Measurements from ENCODE around the gene TRIO.

TRIO gene

DNA sequence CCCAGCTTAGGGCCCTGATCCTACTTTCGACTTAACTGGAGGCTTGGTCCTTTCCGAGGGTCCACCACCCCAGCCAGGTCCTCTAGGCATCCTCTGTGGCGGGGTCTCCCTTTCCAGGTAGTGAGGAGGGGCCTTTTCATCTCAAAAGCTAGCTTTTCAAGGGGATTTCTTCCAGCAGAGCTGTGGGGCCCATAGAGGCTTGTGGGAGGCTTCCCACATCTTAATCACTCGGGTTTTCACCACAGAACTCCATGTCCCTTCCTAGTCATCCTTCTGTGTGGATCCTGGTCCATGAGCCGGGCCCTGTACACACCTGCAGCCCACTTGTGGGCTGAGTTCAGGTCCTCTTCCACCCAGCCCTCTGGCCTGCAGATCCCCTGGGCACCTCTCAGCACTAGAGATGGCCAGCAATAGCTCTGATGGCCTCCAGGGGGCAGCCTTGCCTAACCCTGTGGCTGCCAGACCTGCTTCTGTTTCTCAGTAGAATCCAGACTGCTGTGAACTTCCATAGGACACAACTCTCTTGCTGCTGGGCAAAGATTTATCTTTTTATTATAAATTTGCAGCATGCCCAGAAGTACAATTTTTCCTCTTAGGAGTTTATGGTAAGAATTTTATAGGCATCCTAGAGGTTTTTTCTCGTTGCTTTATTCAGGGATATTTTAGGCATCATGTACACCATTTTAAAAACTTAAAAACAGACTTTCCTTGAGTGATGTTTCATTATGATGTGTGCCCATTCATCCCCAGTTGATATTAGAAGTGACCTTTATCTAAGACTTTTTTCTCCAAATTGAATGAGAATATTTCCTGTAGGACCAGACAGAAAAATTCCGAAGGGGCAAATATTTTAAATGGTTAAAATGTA is 208.9 kb downstream of the TRIO start:
- Histone ChIP-seq H3K36me3 (ENCODE audit: insufficient read depth, low read length) (peaks cover 4% of the 10 kb centered on the region), H3K9me3 (ENCODE audit: low read length) (no peaks in the 10 kb centered on the region), H3K27me3 (ENCODE audit: control insufficient read depth in 1 of 2, insufficient read depth in 2 of 2, low read length in 2 of 2) (no peaks in the 10 kb centered on the region), H3K9ac (ENCODE audit: low read length) (no peak overlapping the region), H3K27ac (ENCODE audit: low read depth, low read length) (no peak overlapping the region), H3K4me3 (ENCODE audit: low read depth in 1 of 2, low read length in 2 of 2) (no peak overlapping the region), H3K4me1 (ENCODE audit: insufficient read depth, low read length) (peaks cover 26% of the 10 kb centered on the region)

DNA sequence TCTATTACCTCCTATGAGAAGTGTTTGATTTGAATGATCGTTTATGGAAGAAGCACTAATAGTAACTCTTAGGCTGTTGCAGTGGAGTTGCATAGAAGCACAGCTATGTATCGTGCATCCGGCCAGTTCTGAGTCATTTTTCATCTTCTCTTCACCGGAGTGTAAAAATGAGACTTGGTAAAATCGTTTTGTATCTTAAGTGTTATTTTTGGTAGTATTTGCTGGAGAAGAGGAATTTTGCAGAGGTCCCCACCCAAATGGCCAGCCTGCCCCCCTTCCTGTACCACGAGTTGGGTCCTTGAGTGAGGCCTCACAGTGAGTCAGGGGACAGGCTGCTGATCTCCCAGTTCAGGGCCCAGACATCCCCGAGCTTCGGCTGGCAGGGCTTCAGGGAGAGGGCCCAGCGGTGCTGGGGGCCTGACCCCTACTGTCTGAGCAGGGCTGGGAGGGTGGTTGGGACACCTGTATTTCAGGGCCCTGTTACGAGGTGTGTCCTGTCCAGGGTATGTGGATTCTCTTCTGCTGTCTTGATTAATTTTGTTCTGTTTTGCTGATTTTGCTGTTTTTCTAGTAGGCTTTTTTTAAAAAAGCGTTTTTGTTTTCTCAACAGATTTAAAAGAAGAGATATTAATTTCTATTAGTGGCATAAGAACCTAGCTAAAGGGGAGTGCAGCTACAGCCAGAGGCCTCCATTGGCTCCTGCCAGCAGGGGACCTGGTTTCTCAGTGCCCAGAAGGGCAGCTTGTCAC is 210.8 kb downstream of the TRIO start:
- Histone ChIP-seq H3K9ac (ENCODE audit: low read length) (no peak overlapping the region), H3K36me3 (ENCODE audit: insufficient read depth, low read length) (peaks cover 8% of the 10 kb centered on the region), H3K4me1 (ENCODE audit: insufficient read depth, low read length) (peaks cover 20% of the 10 kb centered on the region), H3K9me3 (ENCODE audit: low read length) (no peaks in the 10 kb centered on the region), H3K27me3 (ENCODE audit: control insufficient read depth in 1 of 2, insufficient read depth in 2 of 2, low read length in 2 of 2) (no peaks in the 10 kb centered on the region), H3K27ac (ENCODE audit: low read depth, low read length) (no peak overlapping the region), H3K4me3 (ENCODE audit: low read depth in 1 of 2, low read length in 2 of 2) (no peak overlapping the region)

DNA sequence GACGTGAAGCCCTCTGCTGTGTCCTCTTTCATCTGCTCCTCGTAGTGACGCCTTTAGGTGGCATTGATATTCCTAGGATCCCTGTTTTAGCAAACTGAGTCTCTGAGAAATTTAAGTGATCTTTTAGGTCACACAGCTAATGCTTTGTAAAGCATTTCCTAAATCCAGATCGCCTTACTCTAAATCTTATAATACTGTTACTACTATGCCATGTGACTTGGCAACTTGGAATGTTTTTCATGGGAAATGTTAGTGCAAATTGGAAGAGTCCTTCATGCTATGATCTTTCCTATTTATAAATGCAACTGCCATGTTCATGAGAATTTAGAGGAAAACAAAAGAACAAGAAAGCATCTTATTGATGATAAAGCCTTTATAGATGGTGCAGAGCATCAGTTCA is 212.2 kb downstream of the TRIO start:
- H3K9ac ChIP-seq (ENCODE audit: low read length), result no peak overlapping the region
- no peak overlapping the region for H3K27ac ChIP-seq (ENCODE audit: low read depth, low read length)
- H3K4me1 ChIP-seq (ENCODE audit: insufficient read depth, low read length), result peaks cover 20% of the 10 kb centered on the region
- no peak overlapping the region for H3K4me3 ChIP-seq (ENCODE audit: low read depth in 1 of 2, low read length in 2 of 2)
- H3K9me3 ChIP-seq (ENCODE audit: low read length), result no peaks in the 10 kb centered on the region
- H3K27me3 ChIP-seq (ENCODE audit: control insufficient read depth in 1 of 2, insufficient read depth in 2 of 2, low read length in 2 of 2), result no peaks in the 10 kb centered on the region
- H3K36me3 ChIP-seq (ENCODE audit: insufficient read depth, low read length), result peaks cover 20% of the 10 kb centered on the region

DNA sequence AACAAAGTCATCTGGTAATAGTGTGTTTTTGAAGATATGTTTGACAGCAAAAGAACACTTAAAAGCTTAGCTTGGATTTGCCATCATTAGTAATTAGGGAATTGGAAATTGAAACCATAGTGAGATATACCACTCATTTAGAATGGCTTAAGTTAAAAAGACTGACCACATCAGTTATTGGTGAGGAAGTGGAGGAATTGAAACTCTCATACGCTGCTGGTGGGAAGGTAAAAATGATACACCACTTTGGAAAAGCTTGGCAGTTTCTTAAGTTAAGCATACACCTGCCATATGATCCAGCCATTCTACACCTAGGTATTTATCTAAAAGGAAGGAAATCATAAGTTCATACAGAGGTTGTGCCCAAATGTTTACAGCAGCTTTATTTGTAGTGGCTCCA is 213.2 kb downstream of the TRIO start:
- Histone ChIP-seq H3K36me3 (ENCODE audit: insufficient read depth, low read length) (peaks cover 25% of the 10 kb centered on the region), H3K27me3 (ENCODE audit: control insufficient read depth in 1 of 2, insufficient read depth in 2 of 2, low read length in 2 of 2) (no peaks in the 10 kb centered on the region)

DNA sequence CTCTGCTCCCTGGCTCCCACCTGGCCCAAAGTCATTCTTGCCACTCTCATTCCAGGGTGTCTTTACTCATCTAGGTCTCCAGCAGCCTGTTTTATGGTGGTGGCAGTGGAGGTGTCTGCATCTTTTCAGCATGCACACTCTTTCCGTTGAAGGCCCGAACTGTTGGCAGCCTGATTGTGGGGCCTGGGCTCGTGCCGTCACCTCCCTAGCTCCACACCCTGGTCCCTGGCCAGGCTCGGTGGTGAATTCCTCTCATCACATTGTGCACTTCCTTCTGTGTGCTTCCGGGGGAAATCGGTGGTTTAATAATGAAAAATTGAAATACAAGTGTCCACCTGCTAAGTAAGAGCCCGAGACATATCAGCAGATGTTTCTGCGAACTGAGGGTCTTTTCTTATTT is 214.3 kb downstream of the TRIO start:
- Histone ChIP-seq H3K27me3 (ENCODE audit: control insufficient read depth in 1 of 2, insufficient read depth in 2 of 2, low read length in 2 of 2) (no peaks in the 10 kb centered on the region), H3K36me3 (ENCODE audit: insufficient read depth, low read length) (peaks cover 25% of the 10 kb centered on the region), H3K4me1 (ENCODE audit: insufficient read depth, low read length) (peaks cover 20% of the 10 kb centered on the region), H3K9ac (ENCODE audit: low read length) (no peak overlapping the region), H3K4me3 (ENCODE audit: low read depth in 1 of 2, low read length in 2 of 2) (no peak overlapping the region), H3K9me3 (ENCODE audit: low read length) (no peaks in the 10 kb centered on the region), H3K27ac (ENCODE audit: low read depth, low read length) (no peak overlapping the region)

More for the DNA sequence above, 213.2 kb downstream of the TRIO start:
- no peak overlapping the region for H3K4me3 ChIP-seq (ENCODE audit: low read depth in 1 of 2, low read length in 2 of 2)
- H3K27ac ChIP-seq (ENCODE audit: low read depth, low read length), result no peak overlapping the region
- peaks cover 20% of the 10 kb centered on the region for H3K4me1 ChIP-seq (ENCODE audit: insufficient read depth, low read length)
- H3K9ac ChIP-seq (ENCODE audit: low read length), result no peak overlapping the region
- H3K9me3 ChIP-seq (ENCODE audit: low read length), result no peaks in the 10 kb centered on the region

DNA sequence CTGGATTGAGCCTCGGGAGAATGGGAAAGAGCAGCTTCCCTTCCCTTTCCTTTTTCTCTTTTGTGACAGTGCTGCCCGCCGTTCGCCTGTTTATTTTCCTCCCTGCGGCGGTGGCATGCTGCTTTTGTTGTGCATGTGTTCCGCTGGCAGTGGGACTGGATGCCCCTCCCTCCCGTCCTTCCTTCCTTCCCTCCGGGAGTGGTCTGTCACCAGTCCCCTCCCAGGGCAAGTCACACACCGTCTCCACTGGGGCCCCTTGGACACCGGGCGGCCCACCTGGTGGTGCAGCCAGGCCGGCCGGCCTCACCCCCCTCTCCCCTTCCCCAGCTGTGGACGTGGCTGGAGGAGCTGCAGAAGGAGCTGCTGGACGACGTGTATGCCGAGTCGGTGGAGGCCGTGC is 214.7 kb downstream of the TRIO start:
- Histone ChIP-seq H3K9ac (ENCODE audit: low read length) (no peak overlapping the region), H3K36me3 (ENCODE audit: insufficient read depth, low read length) (peaks cover 25% of the 10 kb centered on the region), H3K4me3 (ENCODE audit: low read depth in 1 of 2, low read length in 2 of 2) (no peak overlapping the region)

DNA sequence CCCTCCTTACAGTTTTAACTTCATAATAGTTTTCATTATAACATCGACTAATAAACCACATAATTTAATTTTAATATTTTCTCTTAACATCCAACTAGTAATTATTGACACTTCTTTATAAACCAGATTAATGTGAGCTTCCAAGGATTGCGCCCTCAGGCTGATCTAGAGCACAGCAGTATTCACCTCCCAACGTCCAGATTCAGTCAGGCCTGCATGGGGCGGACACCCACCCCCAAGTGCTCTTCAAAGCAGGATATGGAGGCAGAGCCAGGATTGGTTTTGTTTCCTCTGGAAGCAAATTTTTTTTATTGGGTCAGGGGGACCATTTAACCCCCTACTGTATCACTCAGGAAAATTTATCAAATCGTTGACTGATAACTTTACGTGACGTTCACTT is 215.4 kb downstream of the TRIO start:
- Histone ChIP-seq H3K36me3 (ENCODE audit: insufficient read depth, low read length) (peaks cover 29% of the 10 kb centered on the region), H3K4me3 (ENCODE audit: low read depth in 1 of 2, low read length in 2 of 2) (no peak overlapping the region), H3K27me3 (ENCODE audit: control insufficient read depth in 1 of 2, insufficient read depth in 2 of 2, low read length in 2 of 2) (no peaks in the 10 kb centered on the region), H3K4me1 (ENCODE audit: insufficient read depth, low read length) (peaks cover 20% of the 10 kb centered on the region), H3K27ac (ENCODE audit: low read depth, low read length) (no peak overlapping the region), H3K9me3 (ENCODE audit: low read length) (no peaks in the 10 kb centered on the region), H3K9ac (ENCODE audit: low read length) (no peak overlapping the region)

More for the DNA sequence above, 214.7 kb downstream of the TRIO start:
- H3K27me3 ChIP-seq (ENCODE audit: control insufficient read depth in 1 of 2, insufficient read depth in 2 of 2, low read length in 2 of 2), result no peaks in the 10 kb centered on the region
- H3K9me3 ChIP-seq (ENCODE audit: low read length), result no peaks in the 10 kb centered on the region
- no peak overlapping the region for H3K27ac ChIP-seq (ENCODE audit: low read depth, low read length)
- H3K4me1 ChIP-seq (ENCODE audit: insufficient read depth, low read length), result peaks cover 20% of the 10 kb centered on the region

DNA sequence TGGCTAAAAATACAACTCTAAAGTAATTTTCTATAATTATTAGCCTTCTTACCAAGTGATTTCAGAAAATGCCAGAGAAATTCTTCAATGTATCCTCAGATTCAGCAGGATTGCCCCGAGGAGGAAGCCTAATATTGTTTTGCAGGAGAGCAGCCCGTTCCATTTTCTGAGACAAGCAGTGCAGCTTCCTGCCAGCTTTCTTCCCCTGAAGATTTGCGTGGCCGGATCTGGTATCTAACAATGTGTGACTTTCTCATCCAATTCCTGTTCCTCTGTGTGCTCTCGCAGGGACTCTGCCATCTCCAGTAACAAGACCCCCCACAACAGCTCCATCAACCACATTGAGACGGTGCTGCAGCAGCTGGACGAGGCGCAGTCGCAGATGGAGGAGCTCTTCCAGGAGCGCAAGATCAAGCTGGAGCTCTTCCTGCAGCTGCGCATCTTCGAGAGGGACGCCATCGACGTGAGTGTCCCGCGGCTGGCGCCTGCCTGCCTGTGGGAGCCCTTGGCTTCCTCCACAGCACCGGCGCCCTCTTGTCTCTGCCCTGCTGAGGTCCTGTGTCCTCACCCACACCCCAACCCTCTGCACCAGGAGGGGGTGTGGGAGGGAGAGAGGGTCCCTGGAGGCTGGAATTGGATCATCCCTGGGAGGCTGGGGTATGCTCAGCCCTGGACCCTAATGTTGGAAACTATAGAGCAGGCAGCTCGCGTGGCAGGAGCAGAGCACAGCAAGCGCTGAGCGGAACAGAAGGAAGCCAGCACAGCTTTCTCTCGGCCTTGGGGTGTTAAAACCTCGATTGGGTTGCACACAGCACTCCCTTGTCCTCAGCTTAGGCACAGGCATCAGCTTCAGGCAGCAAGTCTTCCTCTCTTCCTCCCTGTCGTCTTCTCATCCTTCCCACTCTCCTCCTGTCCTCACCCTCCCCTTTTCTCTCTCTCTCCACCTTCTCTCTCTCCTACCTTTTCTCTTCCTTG is 216.2 kb downstream of the TRIO start:
- Histone ChIP-seq H3K4me1 (ENCODE audit: insufficient read depth, low read length) (peaks cover 20% of the 10 kb centered on the region), H3K36me3 (ENCODE audit: insufficient read depth, low read length) (peaks cover 37% of the 10 kb centered on the region), H3K4me3 (ENCODE audit: low read depth in 1 of 2, low read length in 2 of 2) (no peak overlapping the region), H3K27me3 (ENCODE audit: control insufficient read depth in 1 of 2, insufficient read depth in 2 of 2, low read length in 2 of 2) (no peaks in the 10 kb centered on the region), H3K9ac (ENCODE audit: low read length) (no peak overlapping the region), H3K27ac (ENCODE audit: low read depth, low read length) (no peak overlapping the region), H3K9me3 (ENCODE audit: low read length) (no peaks in the 10 kb centered on the region)

DNA sequence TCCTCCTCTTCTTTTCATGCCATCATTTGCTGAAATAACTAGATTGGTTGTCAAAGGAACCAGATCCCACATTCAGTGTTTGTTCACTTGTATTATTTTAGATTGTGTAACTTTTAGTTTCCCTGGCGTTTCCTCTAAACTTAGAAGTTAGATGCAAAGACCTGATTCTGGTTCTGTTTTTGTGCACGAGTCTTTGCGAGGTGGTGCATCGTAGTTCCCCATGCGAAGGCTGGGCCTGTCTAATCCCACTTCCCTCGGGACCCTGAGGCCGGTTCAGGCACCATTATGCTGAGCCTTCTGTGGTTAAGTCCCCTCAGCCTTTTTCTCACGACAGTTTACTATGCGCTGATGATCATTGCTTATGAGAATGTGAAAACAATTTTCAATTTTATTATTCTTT is 219.3 kb downstream of the TRIO start:
- Histone ChIP-seq H3K36me3 (ENCODE audit: insufficient read depth, low read length) (peaks cover 62% of the 10 kb centered on the region), H3K27me3 (ENCODE audit: control insufficient read depth in 1 of 2, insufficient read depth in 2 of 2, low read length in 2 of 2) (no peaks in the 10 kb centered on the region), H3K27ac (ENCODE audit: low read depth, low read length) (no peak overlapping the region), H3K4me3 (ENCODE audit: low read depth in 1 of 2, low read length in 2 of 2) (no peak overlapping the region), H3K9me3 (ENCODE audit: low read length) (no peaks in the 10 kb centered on the region), H3K4me1 (ENCODE audit: insufficient read depth, low read length) (peaks cover 3% of the 10 kb centered on the region), H3K9ac (ENCODE audit: low read length) (no peak overlapping the region)

DNA sequence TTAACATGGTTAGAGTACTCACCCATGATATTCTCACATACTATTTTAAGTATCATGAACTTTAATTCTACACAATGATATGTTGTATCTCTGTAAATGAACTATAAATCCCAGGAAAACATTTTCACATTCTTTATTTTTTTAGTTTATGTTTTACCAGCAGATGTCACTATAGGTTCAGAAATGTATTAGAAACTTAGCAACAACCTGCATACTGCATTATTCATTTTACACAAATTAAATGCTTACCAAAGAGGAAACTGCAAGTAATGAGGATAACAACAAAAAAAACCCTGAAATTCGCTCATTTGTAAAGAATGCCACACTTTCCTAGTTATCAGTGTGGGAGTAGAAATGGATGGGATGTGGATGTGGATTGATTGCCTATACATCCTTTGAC is 221.0 kb downstream of the TRIO start:
- H3K36me3 ChIP-seq (ENCODE audit: insufficient read depth, low read length), result peaks cover 71% of the 10 kb centered on the region
- no peak overlapping the region for H3K27ac ChIP-seq (ENCODE audit: low read depth, low read length)
- H3K9ac ChIP-seq (ENCODE audit: low read length), result no peak overlapping the region
- no peak overlapping the region for H3K4me3 ChIP-seq (ENCODE audit: low read depth in 1 of 2, low read length in 2 of 2)
- no peaks in the 10 kb centered on the region for H3K4me1 ChIP-seq (ENCODE audit: insufficient read depth, low read length)
- H3K9me3 ChIP-seq (ENCODE audit: low read length), result no peaks in the 10 kb centered on the region
- no peaks in the 10 kb centered on the region for H3K27me3 ChIP-seq (ENCODE audit: control insufficient read depth in 1 of 2, insufficient read depth in 2 of 2, low read length in 2 of 2)

All from muscle layer of colon (tissue), 2 donors.